Uterus (tissue), 4 donors: ENCODE measurements around the gene E2F1. TPM values are rescaled to one million over a fixed set of nuclear protein-coding genes. Genes with fewer than 3 reads are reported as not detected.
A peak's percentile ranks its signal among the peaks of the same experiment; 100 is the strongest.

Experiments
- DNase-seq, 2 donors: peaks; one replicate each; pipeline ENCODE4 v3.0.0-alpha.2; 2019 to 2020
- H3K27ac ChIP-seq, 2 donors: fragments of 200-600 bp; sonication (generic); 1 replicate in 1 of 2; 2 replicates in 1 of 2; pipeline ENCODE4 v1.5.1; 2016 to 2018
- H3K27me3 ChIP-seq, 2 donors: fragments of 200-600 bp; sonication (generic); one replicate each; pipeline ENCODE4 v1.5.1; 2018 to 2019; ENCODE audit warnings: control low read depth in 1 of 2
- H3K36me3 ChIP-seq, 2 donors: fragments of 200-600 bp; sonication (generic); one replicate each; pipeline ENCODE4 v1.5.1; 2019; ENCODE audit warnings: control low read depth in 1 of 2
- H3K4me1 ChIP-seq, 2 donors: fragments of 200-600 bp; sonication (generic); one replicate each; pipeline ENCODE4 v1.5.1; 2018 to 2019; ENCODE audit warnings: control low read depth in 1 of 2
- H3K4me3 ChIP-seq, 2 donors: fragments of 200-600 bp; sonication (generic); 1 replicate in 1 of 2; 2 replicates in 1 of 2; pipeline ENCODE4 v1.5.1; 2018 to 2019; ENCODE audit warnings: mild to moderate bottlenecking in 1 of 2
- H3K9me3 ChIP-seq, 2 donors: fragments of 200-600 bp; sonication (generic); one replicate each; pipeline ENCODE4 v1.5.1; 2019; ENCODE audit warnings: control low read depth in 1 of 2
- POLR2A ChIP-seq, 2 donors: fragments of 450-650 bp; IDR thresholded peaks; one replicate each; pipeline ENCODE4 v1.6.1; 2016; ENCODE audit warnings: antibody characterized with exemption in 2 of 2, mild to moderate bottlenecking in 1 of 2, moderate library complexity in 1 of 2
- intact Hi-C: fragments of 100-400 bp; cut with DNase I; formaldehyde crosslinking; loops from one replicate; pipeline ENCODE4 v1.15.1; 2023; ENCODE audit warnings: low total_unique reads
- total RNA-seq, 4 donors: library from RNA; depleted of rRNA in 3 of 4; stranded (reverse); fragments of >200 nt in 3 of 4; gene quantifications; one replicate each; pipeline versions ENCODE4 v1.1.0 to v1.2.4, GENCODE V29; 2014 to 2023
- TF ChIP-seq, protein P1 (sequence below), 4 experiments: fragments of 200-600 bp in 2 of 4; fragments of 450-650 bp in 2 of 4; sonication (generic) in 2 of 4; IDR thresholded peaks; one replicate each; pipeline ENCODE4 v1.5.1; 2016 to 2019; ENCODE audit warnings: antibody characterized with exemption in 4 of 4, mild to moderate bottlenecking in 2 of 4, moderate library complexity in 1 of 4
- donor health status: DM: yes; HTN: yes; CAD: no.

E2F1 gene
- total RNA-seq, 4 donors from 2014 or later: 0.51 to 7.3 (median 1.5) TPM; not detected in 1

DNA sequence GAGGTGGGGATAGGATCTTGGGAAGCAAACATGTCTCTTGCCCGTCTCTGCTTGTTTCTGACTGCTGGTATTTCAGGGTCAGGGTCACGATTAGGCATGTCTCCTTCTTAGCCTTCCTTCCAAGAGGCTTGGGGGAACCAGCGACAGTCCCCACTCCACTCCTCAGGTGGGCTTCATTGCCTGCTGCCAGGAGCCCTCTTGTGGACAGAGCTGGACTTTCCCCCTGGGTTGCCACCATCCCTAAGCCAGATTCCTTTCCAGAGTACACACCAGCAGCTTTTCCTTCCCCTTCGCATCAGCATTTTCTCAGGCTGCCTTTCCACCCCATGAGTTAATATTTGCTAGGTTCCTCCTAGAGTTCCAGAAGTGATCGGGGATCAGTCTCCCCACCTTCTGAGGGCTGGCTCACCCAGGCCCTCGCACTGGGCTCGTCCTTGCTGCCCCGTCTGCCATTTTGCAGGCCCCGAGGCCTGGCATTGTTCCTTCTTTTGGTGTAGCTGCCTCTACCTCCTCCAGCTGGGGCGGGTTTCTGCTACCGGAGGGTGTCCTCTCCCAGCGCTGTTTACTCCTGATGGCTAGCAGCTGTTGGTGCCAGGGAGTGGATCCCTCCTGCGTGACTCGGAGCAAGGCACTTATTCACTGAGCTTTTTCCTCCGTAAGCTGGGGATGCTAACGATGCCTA lies 32.8 kb downstream of the E2F1 start:
- Histone ChIP-seq H3K27ac (peak overlapping the region in 1 of 2 donors; percentile 57), H3K4me1 (peaks cover 0 to 4% of the 10 kb centered on the region in 2 donors), H3K9me3 (no peaks in the 10 kb centered on the region), H3K27me3 (no peaks in the 10 kb centered on the region), H3K4me3 (peak overlapping the region in 1 of 2 donors; percentile 16), H3K36me3 (no peaks in the 10 kb centered on the region)
- peak; percentile 69 to 77 for DNase-seq
- TF ChIP-seq, protein P1, sequence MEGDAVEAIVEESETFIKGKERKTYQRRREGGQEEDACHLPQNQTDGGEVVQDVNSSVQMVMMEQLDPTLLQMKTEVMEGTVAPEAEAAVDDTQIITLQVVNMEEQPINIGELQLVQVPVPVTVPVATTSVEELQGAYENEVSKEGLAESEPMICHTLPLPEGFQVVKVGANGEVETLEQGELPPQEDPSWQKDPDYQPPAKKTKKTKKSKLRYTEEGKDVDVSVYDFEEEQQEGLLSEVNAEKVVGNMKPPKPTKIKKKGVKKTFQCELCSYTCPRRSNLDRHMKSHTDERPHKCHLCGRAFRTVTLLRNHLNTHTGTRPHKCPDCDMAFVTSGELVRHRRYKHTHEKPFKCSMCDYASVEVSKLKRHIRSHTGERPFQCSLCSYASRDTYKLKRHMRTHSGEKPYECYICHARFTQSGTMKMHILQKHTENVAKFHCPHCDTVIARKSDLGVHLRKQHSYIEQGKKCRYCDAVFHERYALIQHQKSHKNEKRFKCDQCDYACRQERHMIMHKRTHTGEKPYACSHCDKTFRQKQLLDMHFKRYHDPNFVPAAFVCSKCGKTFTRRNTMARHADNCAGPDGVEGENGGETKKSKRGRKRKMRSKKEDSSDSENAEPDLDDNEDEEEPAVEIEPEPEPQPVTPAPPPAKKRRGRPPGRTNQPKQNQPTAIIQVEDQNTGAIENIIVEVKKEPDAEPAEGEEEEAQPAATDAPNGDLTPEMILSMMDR (IDR thresholded peaks at IDR 0.05): peak; percentile 65 to 82 (median 76)
- TF ChIP-seq POLR2A (IDR thresholded peaks at IDR 0.05): no peak
- intact Hi-C loops: no loop called here

DNA sequence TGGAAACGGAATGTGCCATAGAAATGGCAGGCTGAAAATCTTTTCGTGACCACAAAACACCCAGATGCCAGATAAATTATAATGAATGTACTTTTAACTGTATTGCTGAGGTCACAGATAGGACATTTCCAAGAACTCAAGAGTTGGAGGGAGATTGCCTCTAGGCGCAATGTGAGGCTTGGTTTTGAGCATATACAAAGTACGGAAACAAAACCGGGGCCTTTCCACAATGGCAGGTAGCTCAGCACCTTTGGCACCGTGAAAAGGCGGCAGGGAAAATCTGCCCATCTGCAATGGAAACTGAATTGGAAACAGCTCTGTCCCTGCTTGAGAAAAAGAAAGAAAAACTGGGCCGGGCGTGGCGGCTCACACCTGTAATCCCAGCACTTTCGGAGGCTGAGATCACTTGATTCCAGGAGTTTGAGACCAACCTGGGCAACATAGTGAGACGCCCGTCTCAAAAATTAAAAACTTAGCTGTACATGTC lies 34.6 kb downstream of the E2F1 start:
- no peak for DNase-seq
- Histone ChIP-seq H3K36me3 (no peaks in the 10 kb centered on the region), H3K4me1 (peaks cover 0 to 4% of the 10 kb centered on the region in 2 donors), H3K9me3 (no peaks in the 10 kb centered on the region), H3K27ac (no peak overlapping the region), H3K4me3 (no peak overlapping the region), H3K27me3 (no peaks in the 10 kb centered on the region)
- TF ChIP-seq POLR2A (IDR thresholded peaks at IDR 0.05): no peak
- intact Hi-C loops: no loop called here

DNA sequence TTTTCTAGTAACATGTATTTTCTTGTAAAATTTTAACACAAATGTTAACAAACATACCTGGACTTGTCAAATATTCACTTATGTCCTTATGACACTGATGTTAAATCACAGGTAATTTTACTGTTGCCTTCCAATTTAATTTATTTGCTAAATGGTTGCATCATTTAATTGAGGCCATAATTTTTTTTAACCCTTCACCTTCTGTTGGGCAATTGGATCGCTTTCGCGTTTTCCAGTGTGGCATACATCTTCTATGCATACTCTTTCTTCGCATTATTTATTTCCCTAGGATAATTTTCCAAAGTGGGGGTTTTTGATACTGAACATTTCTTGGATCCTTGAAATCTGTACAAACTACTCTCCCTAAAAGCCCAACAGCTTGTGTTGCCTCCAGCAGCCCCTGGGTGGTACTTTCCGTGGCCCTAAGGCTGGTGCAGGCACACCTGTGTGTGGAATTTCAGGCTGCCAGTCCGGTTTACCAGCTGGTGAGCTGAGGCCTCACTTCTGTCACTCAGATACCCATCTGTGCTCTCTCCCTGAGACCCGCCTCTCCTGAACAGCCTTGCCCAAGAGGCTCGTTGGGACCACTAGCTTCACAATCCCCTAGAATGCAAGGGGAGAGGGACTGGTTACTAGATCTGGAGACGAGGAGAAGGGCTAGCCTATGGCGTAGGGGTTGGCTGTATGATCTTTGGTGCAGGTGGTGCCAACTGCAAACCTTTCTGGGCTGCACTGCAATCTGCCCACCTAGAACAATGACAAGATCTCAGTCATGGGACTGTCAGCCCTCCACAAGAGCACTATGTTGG lies 35.2 kb downstream of the E2F1 start:
- H3K4me3 ChIP-seq: no peak overlapping the region
- H3K36me3 ChIP-seq: no peaks in the 10 kb centered on the region
- no peak for DNase-seq
- no peaks in the 10 kb centered on the region for H3K9me3 ChIP-seq
- H3K27ac ChIP-seq: no peak overlapping the region
- peaks cover 0 to 4% of the 10 kb centered on the region in 2 donors for H3K4me1 ChIP-seq
- no peak for TF ChIP-seq POLR2A (IDR thresholded peaks at IDR 0.05)
- TF ChIP-seq, protein P1 (IDR thresholded peaks at IDR 0.05): no peak
- H3K27me3 ChIP-seq: no peaks in the 10 kb centered on the region
- intact Hi-C loops: no loop called here

DNA sequence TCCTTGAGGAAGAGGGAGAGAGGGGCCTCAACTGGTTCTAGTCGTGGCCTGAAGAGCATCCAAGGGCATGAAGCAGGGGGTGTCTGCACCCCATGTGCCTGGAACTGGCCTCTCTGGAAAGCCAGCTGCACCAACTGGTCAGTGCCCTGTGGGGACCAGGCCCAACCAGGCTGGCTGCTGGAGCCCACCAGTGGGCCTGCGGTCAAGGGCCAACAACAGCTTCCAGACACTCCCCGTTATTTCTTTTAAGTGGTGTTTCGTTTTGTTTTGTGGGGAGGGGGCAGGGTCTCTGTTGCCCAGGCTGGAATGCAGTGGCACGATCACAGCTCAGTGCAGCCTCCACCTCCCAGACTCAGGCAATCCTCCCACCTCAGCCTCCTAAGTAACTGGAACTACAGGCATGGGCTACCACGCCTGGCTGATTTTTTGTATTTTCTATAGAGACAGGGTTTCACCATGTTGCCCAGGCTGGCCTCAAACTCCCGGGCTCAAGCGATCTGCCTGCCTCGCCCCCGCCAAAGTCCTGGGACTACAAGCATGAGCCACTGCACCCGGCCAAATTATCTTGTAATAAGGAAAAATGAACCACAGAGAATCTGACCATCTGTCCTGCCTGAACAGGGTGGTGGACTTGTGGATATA lies 36.0 kb downstream of the E2F1 start:
- Histone ChIP-seq H3K4me1 (peaks cover 0 to 4% of the 10 kb centered on the region in 2 donors), H3K4me3 (no peak overlapping the region), H3K27ac (no peak overlapping the region), H3K27me3 (no peaks in the 10 kb centered on the region), H3K36me3 (no peaks in the 10 kb centered on the region), H3K9me3 (no peaks in the 10 kb centered on the region)
- DNase-seq: no peak
- TF ChIP-seq, protein P1 (IDR thresholded peaks at IDR 0.05): no peak
- TF ChIP-seq POLR2A (IDR thresholded peaks at IDR 0.05): no peak
- intact Hi-C loops: no loop called here

DNA sequence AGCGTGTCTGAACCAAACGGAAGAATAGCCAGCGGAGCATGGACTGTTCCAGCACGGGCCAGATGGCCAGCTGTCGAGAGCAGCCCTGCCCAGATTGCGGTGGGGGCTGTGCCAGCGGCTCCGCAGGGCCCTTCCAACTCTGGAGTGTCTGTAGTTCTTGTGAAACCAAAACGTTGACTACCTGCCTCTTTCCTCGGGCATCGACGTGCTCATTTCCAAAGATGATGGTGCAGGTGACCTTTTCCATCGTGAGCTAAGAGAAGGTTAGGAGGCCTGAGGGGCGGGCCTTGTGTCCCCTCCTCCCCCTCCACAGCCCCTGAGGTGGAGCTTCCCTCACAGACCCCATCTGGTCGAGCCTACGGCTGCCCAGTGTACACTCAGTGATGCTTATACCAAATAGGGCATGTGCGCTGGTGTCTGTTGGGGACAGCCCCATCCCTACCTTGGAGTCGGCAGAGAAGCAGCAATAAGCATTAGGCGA lies 36.9 kb downstream of the E2F1 start:
- TF ChIP-seq POLR2A (IDR thresholded peaks at IDR 0.05): no peak
- TF ChIP-seq, protein P1 (IDR thresholded peaks at IDR 0.05): no peak
- Histone ChIP-seq H3K27me3 (no peaks in the 10 kb centered on the region), H3K36me3 (no peaks in the 10 kb centered on the region), H3K27ac (no peak overlapping the region), H3K9me3 (no peaks in the 10 kb centered on the region), H3K4me3 (no peak overlapping the region), H3K4me1 (peaks cover 0 to 4% of the 10 kb centered on the region in 2 donors)
- intact Hi-C loops: no loop called here
- DNase-seq: peak in 1 of 2 donors; percentile 37
